Non-pigmented ciliary epithelial cell (primary cell): ENCODE results near the gene ATE1.
"Not testable (repeated sequence)": the region's sequence is repeated elsewhere in the genome, so short reads cannot be mapped to it uniquely, and the experiment has no call there.

Experiments
- DNase-seq: peaks from one replicate; pipeline ENCODE4 v3.0.0-alpha.2; 2010; ENCODE audit warnings: low read depth

ATE1 gene

GRCh38 chr10:121734589-121735045, 193.2 kb downstream of the ATE1 start:
- no peak for DNase-seq

- DNase-seq, result no peak
Measured at GRCh38 chr10:121732656-121733445, 195.0 kb downstream of the ATE1 start.

GRCh38 chr10:121732172-121732571, 195.7 kb downstream of the ATE1 start:
- DNase-seq, result no peak

GRCh38 chr10:121724282-121724681, 203.5 kb downstream of the ATE1 start:
- no peak for DNase-seq

- DNase-seq, result no peak
Measured at GRCh38 chr10:121722665-121723064, 205.2 kb downstream of the ATE1 start.

GRCh38 chr10:121721257-121721656, 206.6 kb downstream of the ATE1 start:
- DNase-seq, result no peak

- no peak for DNase-seq
Measured at GRCh38 chr10:121715969-121716368, 211.9 kb downstream of the ATE1 start.

- DNase-seq, result no peak
Measured at GRCh38 chr10:121715076-121715475, 212.8 kb downstream of the ATE1 start.

- DNase-seq, result no peak
Measured at GRCh38 chr10:121713486-121713885, 214.3 kb downstream of the ATE1 start.

GRCh38 chr10:121710971-121711370, 216.9 kb downstream of the ATE1 start:
- DNase-seq, result no peak

- DNase-seq, result no peak
Measured at GRCh38 chr10:121710207-121710606, 217.6 kb downstream of the ATE1 start.

GRCh38 chr10:121709675-121710073, 218.2 kb downstream of the ATE1 start:
- peak; percentile 1 for DNase-seq

- DNase-seq, result no peak
Measured at GRCh38 chr10:121708728-121709674, 218.8 kb downstream of the ATE1 start.

- peak; percentile 60 for DNase-seq
Measured at GRCh38 chr10:121702351-121703320, 225.2 kb downstream of the ATE1 start.

GRCh38 chr10:121700416-121700815, 227.4 kb downstream of the ATE1 start:
- DNase-seq, result no peak

GRCh38 chr10:121699703-121700102, 228.1 kb downstream of the ATE1 start:
- DNase-seq, result not testable (repeated sequence)

- no peak for DNase-seq
Measured at GRCh38 chr10:121698902-121699301, 228.9 kb downstream of the ATE1 start.

- DNase-seq, result no peak
Measured at GRCh38 chr10:121698336-121698735, 229.5 kb downstream of the ATE1 start.

- DNase-seq, result no peak
Measured at GRCh38 chr10:121696854-121697253, 231.0 kb downstream of the ATE1 start.

- DNase-seq, result no peak
Measured at GRCh38 chr10:121695731-121696464, 231.9 kb downstream of the ATE1 start.
